Measurements from ENCODE around the gene RNF144A. TPM values are rescaled to one million over a fixed set of nuclear protein-coding genes. Genes with fewer than 3 reads are reported as not detected.
A peak's percentile ranks its signal among the peaks of the same experiment; 100 is the strongest.

Gene RNF144A
- total and polyA plus RNA-seq, 2 donors from 2014 or later = 4.2 to 12.3 TPM

GRCh38 chr2:7027956-7028655 is 110.9 kb downstream of the RNF144A start:
- no peaks in the 10 kb centered on the region for H3K9me3 ChIP-seq (ENCODE audit: control insufficient read depth in 2 of 3, insufficient read depth in 1 of 3, low read length in 3 of 3)
- no peaks in the 10 kb centered on the region for H3K27me3 ChIP-seq (ENCODE audit: control insufficient read depth, insufficient read depth, low read length)
- H3K4me3 ChIP-seq (ENCODE audit: low read length in 3 of 3) = no peak overlapping the region
- FAIRE-seq (no peak), DNase-seq (peak in 2 of 5 donors; percentile 30 to 54)
- peak overlapping the region in 1 of 2 donors; percentile 41 for H3K27ac ChIP-seq (ENCODE audit: low read depth in 2 of 2, low read length in 2 of 2)
- no peak for TF ChIP-seq CTCF (IDR thresholded peaks at IDR 0.05; ENCODE audit: borderline replicate concordance, extremely low read depth, insufficient read depth)
- H3K4me1 ChIP-seq (ENCODE audit: control insufficient read depth in 2 of 3, insufficient read depth in 2 of 3, low read depth in 1 of 3, low read length in 3 of 3) = peaks cover 5 to 22% (median 6%) of the 10 kb centered on the region in 3 donors
- no peak overlapping the region for H3K9ac ChIP-seq (ENCODE audit: low read length in 3 of 3)
- H3K36me3 ChIP-seq (ENCODE audit: control insufficient read depth in 2 of 3, insufficient read depth in 3 of 3, low read length in 3 of 3) = peaks cover 0 to 12% (median 10%) of the 10 kb centered on the region in 3 donors
- intact Hi-C loops (cut with DNase I) = no loop called here

GRCh38 chr2:7028846-7029245 is 111.6 kb downstream of the RNF144A start:
- no peak for FAIRE-seq
- H3K27ac ChIP-seq (ENCODE audit: low read depth in 2 of 2, low read length in 2 of 2) = peak overlapping the region in 1 of 2 donors; percentile 41

GRCh38 chr2:7029291-7030059 is 112.3 kb downstream of the RNF144A start:
- Histone ChIP-seq H3K9me3 (ENCODE audit: control insufficient read depth in 2 of 3, insufficient read depth in 1 of 3, low read length in 3 of 3) (no peaks in the 10 kb centered on the region), H3K4me1 (ENCODE audit: control insufficient read depth in 2 of 3, insufficient read depth in 2 of 3, low read depth in 1 of 3, low read length in 3 of 3) (peaks cover 5 to 22% (median 12%) of the 10 kb centered on the region in 3 donors), H3K9ac (ENCODE audit: low read length in 3 of 3) (no peak overlapping the region), H3K4me3 (ENCODE audit: low read length in 3 of 3) (no peak overlapping the region), H3K27ac (ENCODE audit: low read depth in 2 of 2, low read length in 2 of 2) (no peak overlapping the region), H3K36me3 (ENCODE audit: control insufficient read depth in 2 of 3, insufficient read depth in 3 of 3, low read length in 3 of 3) (peaks cover 0 to 12% (median 10%) of the 10 kb centered on the region in 3 donors), H3K27me3 (ENCODE audit: control insufficient read depth, insufficient read depth, low read length) (no peaks in the 10 kb centered on the region)
- intact Hi-C loops (cut with DNase I) = no loop called here
- TF ChIP-seq CTCF (IDR thresholded peaks at IDR 0.05; ENCODE audit: borderline replicate concordance, extremely low read depth, insufficient read depth) = no peak
- no peak for FAIRE-seq
- peak in 2 of 5 donors; percentile 42 to 75 for DNase-seq

More at GRCh38 chr2:7028846-7029245, 111.6 kb downstream of the RNF144A start:
- Histone ChIP-seq H3K4me3 (ENCODE audit: low read length in 3 of 3) (no peak overlapping the region), H3K36me3 (ENCODE audit: control insufficient read depth in 2 of 3, insufficient read depth in 3 of 3, low read length in 3 of 3) (peaks cover 0 to 12% (median 10%) of the 10 kb centered on the region in 3 donors), H3K9ac (ENCODE audit: low read length in 3 of 3) (no peak overlapping the region), H3K4me1 (ENCODE audit: control insufficient read depth in 2 of 3, insufficient read depth in 2 of 3, low read depth in 1 of 3, low read length in 3 of 3) (peaks cover 5 to 22% (median 9%) of the 10 kb centered on the region in 3 donors), H3K27me3 (ENCODE audit: control insufficient read depth, insufficient read depth, low read length) (no peaks in the 10 kb centered on the region), H3K9me3 (ENCODE audit: control insufficient read depth in 2 of 3, insufficient read depth in 1 of 3, low read length in 3 of 3) (no peaks in the 10 kb centered on the region)
- no peak for DNase-seq
- no peak for TF ChIP-seq CTCF (IDR thresholded peaks at IDR 0.05; ENCODE audit: borderline replicate concordance, extremely low read depth, insufficient read depth)
- intact Hi-C loops (cut with DNase I) = no loop called here

All from kidney (tissue), 14 donors.